WERI-Rb-1 (cell line): ENCODE measurements around the gene TMEM134.
"Not testable (repeated sequence)": the region's sequence is repeated elsewhere in the genome, so short reads cannot be mapped to it uniquely, and the experiment has no call there.

Experiments
- DNase-seq: peaks from one replicate; pipeline ENCODE4 v3.0.0-alpha.2; 2020
- H3K27ac ChIP-seq: fragments of 250-450 bp; sonication (Bioruptor Pico); 2 replicates; pipeline ENCODE4 v1.5.1; 2020; ENCODE audit warnings: mild to moderate bottlenecking, moderate library complexity
- H3K27me3 ChIP-seq: fragments of 250-450 bp; sonication (Bioruptor Pico); 2 replicates; pipeline ENCODE4 v1.5.1; 2021; ENCODE audit warnings: mild to moderate bottlenecking, low read depth, moderate library complexity; ENCODE audit not compliant: insufficient read depth, severe bottlenecking
- H3K36me3 ChIP-seq: fragments of 250-450 bp; sonication (Bioruptor Pico); 2 replicates; pipeline ENCODE4 v1.5.1; 2020; ENCODE audit warnings: mild to moderate bottlenecking, moderate library complexity
- H3K4me3 ChIP-seq: 2 replicates; pipeline ENCODE4 v1.5.1; 2011; ENCODE audit warnings: low read depth, mild to moderate bottlenecking, control low read depth, low read length
- H3K9me3 ChIP-seq: fragments of 250-450 bp; sonication (Bioruptor Pico); 2 replicates; pipeline ENCODE4 v1.5.1; 2021; ENCODE audit warnings: mild to moderate bottlenecking, moderate library complexity; ENCODE audit not compliant: severe bottlenecking
- TF ChIP-seq, protein P1 (sequence below): IDR thresholded peaks from 2 replicates; pipeline ENCODE4 v1.5.1; 2011; ENCODE audit warnings: low read depth, mild to moderate bottlenecking, control low read depth, inconsistent platforms, low read length

The TMEM134 gene

DNA sequence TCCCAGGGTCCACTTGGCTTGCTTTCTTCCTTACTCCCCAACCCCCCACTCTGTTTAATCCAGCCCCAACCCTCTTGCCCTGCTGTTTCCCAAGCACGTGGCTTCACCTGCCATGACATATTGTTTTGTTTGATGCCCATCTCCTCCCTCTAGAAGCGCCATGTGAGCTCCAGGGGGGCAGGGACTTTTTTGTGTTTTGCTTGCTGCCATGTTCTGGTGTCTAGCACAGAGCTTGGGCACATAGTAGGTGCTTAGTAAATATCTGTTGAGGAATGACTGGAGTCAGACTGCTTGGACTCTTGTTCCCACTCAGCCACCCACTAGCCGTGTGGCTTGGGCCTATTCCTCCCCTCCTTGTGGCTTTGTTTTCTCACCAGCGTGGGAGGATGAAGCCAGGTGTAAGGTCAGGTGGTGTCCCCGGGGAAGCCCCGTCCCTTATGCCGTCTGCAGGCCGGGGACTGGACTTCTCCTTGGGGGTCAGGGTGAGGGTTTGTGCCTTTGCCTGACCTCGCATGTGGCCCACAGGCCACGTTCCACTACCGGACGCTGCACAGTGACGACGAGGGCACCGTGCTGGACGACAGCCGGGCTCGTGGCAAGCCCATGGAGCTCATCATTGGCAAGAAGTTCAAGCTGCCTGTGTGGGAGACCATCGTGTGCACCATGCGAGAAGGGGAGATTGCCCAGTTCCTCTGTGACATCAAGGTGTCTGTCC, 17.6 kb upstream of the TMEM134 start:
- peaks cover 5% of the 10 kb centered on the region for H3K9me3 ChIP-seq
- DNase-seq = no peak
- H3K27ac ChIP-seq = no peak overlapping the region
- peaks cover 49% of the 10 kb centered on the region for H3K36me3 ChIP-seq
- no peak overlapping the region for H3K4me3 ChIP-seq
- no peaks in the 10 kb centered on the region for H3K27me3 ChIP-seq
- TF ChIP-seq, protein P1, sequence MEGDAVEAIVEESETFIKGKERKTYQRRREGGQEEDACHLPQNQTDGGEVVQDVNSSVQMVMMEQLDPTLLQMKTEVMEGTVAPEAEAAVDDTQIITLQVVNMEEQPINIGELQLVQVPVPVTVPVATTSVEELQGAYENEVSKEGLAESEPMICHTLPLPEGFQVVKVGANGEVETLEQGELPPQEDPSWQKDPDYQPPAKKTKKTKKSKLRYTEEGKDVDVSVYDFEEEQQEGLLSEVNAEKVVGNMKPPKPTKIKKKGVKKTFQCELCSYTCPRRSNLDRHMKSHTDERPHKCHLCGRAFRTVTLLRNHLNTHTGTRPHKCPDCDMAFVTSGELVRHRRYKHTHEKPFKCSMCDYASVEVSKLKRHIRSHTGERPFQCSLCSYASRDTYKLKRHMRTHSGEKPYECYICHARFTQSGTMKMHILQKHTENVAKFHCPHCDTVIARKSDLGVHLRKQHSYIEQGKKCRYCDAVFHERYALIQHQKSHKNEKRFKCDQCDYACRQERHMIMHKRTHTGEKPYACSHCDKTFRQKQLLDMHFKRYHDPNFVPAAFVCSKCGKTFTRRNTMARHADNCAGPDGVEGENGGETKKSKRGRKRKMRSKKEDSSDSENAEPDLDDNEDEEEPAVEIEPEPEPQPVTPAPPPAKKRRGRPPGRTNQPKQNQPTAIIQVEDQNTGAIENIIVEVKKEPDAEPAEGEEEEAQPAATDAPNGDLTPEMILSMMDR = no peak

DNA sequence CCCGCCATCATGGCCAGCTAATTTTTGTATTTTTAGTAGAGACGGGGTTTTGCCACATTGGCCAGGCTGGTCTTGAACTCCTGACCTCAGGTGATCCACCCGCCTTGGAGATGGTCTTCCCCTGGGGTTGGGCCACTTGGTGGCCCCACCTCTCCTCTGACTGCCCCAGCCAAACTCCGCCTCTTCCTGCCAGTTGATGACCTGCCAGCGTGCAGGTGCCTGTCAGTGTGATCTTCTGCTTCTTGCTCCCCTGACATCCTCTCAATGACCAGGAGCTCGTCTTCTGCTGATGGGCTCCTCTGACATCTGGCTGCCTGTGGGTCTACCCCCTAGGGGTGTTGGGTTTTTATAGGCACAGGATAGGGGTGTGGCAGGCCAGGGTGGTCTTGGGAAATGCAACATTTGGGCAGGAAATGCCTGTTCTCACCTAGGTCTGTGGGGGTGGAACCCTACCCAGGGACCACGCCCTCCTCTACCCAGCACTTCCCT, 16.9 kb upstream of the TMEM134 start:
- H3K27ac ChIP-seq, H3K4me3 ChIP-seq: not testable (repeated sequence)

DNA sequence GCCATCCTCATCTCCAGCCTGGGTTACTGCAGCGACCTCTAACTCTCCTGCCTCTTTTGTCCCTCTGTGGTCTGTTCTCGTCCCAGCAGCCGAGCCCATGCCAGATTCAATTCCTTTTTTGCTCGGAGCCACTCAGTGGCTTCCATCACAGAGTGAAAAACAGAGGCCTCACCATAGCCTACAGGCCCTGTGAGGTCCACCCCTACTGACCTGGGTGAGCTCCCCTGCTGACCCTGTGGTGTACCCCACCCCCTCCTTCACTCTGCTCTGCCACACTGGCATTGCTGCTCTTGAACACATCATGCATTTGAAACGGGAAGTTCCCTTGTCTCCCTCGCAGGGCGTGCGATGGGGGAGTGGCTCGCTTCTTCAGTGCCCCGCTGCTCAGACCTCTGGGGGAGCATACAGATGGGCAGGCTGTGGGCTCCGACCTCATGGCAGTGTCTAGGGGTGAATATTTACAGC, 15.8 kb upstream of the TMEM134 start:
- TF ChIP-seq, protein P1 = no peak
- H3K27me3 ChIP-seq = no peaks in the 10 kb centered on the region
- H3K4me3 ChIP-seq = no peak overlapping the region

More for the DNA sequence above, 16.9 kb upstream of the TMEM134 start:
- DNase-seq, H3K9me3 ChIP-seq, H3K27me3 ChIP-seq: not testable (repeated sequence)
- peaks cover 42% of the 10 kb centered on the region for H3K36me3 ChIP-seq

DNA sequence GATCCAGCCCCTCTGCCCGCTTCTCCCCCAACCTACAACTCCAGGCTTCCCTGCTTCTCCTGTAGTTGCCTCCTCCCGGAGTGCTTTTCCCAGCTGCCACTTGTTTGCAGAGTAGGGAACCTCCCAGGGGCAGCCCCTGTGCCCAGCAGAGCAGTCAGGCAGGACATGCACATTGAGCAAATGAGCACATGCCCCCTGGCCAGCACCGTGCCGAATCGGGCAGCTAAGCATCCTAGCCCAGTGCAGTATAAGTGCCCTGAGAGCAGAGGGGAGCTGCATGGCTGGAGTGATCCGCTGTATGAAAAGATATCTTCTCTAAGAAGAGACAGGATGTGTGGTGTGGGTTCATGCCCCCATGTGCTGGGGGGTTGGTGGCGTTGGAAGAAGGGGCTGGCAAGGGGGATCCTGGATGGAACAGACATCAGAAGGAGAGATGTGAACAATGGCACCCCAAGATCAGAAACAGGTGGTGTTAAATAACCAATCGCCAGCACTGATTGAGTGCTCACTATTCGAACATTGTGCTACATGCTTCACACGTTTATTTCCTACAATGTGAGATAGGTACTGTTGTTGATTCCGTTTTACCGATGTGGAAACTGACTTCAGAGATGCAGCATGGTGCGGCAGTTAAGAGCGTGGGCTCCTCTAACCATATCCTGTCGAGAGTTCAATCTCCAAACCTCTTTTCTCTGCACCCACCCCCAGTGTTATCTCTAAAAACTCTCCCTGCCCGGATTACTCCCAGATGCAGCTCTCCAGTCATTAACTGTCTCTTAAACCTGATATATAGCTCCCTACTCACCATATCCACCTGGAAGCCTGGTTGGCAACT, 15.0 kb upstream of the TMEM134 start:
- H3K4me3 ChIP-seq = peak overlapping the region; percentile 74; the same call in 1 of the 2 replicates
- peak overlapping the region; percentile 85; the same call in 1 of the 2 replicates for H3K27ac ChIP-seq
- H3K9me3 ChIP-seq = peaks cover 5% of the 10 kb centered on the region
- TF ChIP-seq, protein P1 = no peak
- no peak for DNase-seq
- H3K27me3 ChIP-seq = no peaks in the 10 kb centered on the region
- H3K36me3 ChIP-seq = peaks cover 23% of the 10 kb centered on the region

More for the DNA sequence above, 15.8 kb upstream of the TMEM134 start:
- Histone ChIP-seq H3K36me3 (peaks cover 32% of the 10 kb centered on the region), H3K9me3 (peaks cover 5% of the 10 kb centered on the region), H3K27ac (no peak overlapping the region)
- DNase-seq = no peak

DNA sequence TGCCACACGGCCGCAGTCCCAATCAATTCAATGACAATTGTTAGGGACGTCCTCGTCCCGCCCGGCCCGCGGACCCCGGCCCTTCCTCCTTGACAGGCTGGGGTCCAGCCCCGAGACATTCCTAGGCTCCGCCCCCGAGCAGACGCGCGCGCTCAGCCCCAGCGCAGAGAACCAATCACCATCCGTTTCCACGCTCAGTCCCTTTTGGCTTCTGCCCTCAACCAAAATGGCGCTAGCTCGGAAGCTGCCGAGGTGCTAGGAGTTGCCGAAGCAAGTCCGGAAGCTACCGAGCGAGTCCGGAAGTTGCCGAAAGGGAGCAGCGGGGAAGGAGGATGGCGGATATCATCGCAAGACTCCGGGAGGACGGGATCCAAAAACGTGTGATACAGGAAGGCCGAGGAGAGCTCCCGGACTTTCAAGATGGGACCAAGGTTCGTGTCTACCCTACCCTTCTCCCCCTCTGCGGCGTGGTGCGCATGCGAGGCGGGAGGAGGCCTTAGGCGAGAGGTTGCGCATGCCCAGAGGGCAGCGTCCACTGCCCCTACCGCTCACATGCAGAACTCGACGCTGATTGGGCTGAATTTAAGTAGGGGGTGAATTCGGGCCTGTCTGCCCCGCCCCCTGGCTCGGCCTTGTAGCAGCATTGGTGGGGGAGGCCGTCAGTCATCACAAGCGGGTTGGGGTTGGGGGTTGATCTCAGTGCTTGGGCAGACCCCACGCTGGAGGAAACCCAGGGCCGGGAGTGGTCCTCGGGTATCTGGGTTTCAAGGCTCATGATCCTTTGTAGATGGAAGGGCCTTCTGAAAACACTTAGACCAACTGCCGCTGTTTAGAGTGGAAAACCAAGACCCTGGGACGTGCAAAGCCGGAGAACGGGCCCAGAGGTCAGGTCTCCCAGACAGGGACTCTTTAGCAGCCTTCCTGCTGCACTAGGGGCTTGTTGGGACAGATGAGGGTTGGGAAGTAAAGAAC, 14.1 kb upstream of the TMEM134 start, which contains the start of gene AIP:
TSS of gene AIP (plus strand) at position 200 of the 972 bp plus-strand sequence. CDS start at position 333, 133 bp downstream.
- peak within 1 kb of the TSS; percentile 74 for H3K4me3 ChIP-seq
- peak; percentile 98 for DNase-seq
- H3K36me3 ChIP-seq = peaks cover 20% of the 10 kb centered on the region
- H3K9me3 ChIP-seq = peaks cover 5% of the 10 kb centered on the region
- H3K27ac ChIP-seq = peak within 1 kb of the TSS; percentile 85
- TF ChIP-seq, protein P1 = 0 out of 2 replicates have a peak, but pooled peaks have one; percentile 10
- H3K27me3 ChIP-seq = no peaks in the 10 kb centered on the region
